Amygdala (tissue), 56 donors: ENCODE results near the gene NUPR1.
"Not testable (repeated sequence)": the region's sequence is repeated elsewhere in the genome, so short reads cannot be mapped to it uniquely, and the experiment has no call there.

ENCODE experiments used
- DNase-seq, 56 donors: peaks; one replicate each; lab custom pipeline; 2025; lab: John Stamatoyannopoulos, UW

The NUPR1 gene

GRCh38 chr16:28501258-28502232, 37.2 kb downstream of the NUPR1 start:
- DNase-seq = no peak

- not testable (repeated sequence) for DNase-seq
Observed at GRCh38 chr16:28500476-28501180, 38.1 kb downstream of the NUPR1 start.

GRCh38 chr16:28499854-28500253, 38.9 kb downstream of the NUPR1 start:
- DNase-seq = no peak

- no peak for DNase-seq
Observed at GRCh38 chr16:28498666-28499381, 40.0 kb downstream of the NUPR1 start.

GRCh38 chr16:28497861-28498599, 40.7 kb downstream of the NUPR1 start:
- DNase-seq = no peak

GRCh38 chr16:28497386-28497785, 41.4 kb downstream of the NUPR1 start:
- no peak for DNase-seq

GRCh38 chr16:28496844-28497243, 41.9 kb downstream of the NUPR1 start:
- no peak for DNase-seq

GRCh38 chr16:28495795-28496749, 42.7 kb downstream of the NUPR1 start:
- no peak for DNase-seq

- no peak for DNase-seq
Observed at GRCh38 chr16:28495098-28495793, 43.5 kb downstream of the NUPR1 start.

GRCh38 chr16:28494121-28494851, 44.5 kb downstream of the NUPR1 start, which contains the start of gene APOBR:
TSS of gene APOBR (plus strand) at chr16:28494643. CDS start at chr16:28494682, 39 bp downstream.
- peak in 19 of 56 donors; percentile 2 to 55 (median 14) for DNase-seq

- no peak for DNase-seq
Observed at GRCh38 chr16:28492511-28492910, 46.3 kb downstream of the NUPR1 start.

- peak; percentile 46 to 96 (median 88) for DNase-seq
Observed at GRCh38 chr16:28491970-28492474, 46.8 kb downstream of the NUPR1 start, which contains the start of gene CLN3. TSS of gene CLN3 (minus strand) at chr16:28492074. CDS start at chr16:28491759, 315 bp downstream.

GRCh38 chr16:28491230-28491969, 47.4 kb downstream of the NUPR1 start:
- DNase-seq = peak in 19 of 56 donors; percentile 16 to 76 (median 37)

GRCh38 chr16:28486266-28486665, 52.5 kb downstream of the NUPR1 start:
- DNase-seq = no peak

- not testable (repeated sequence) for DNase-seq
Observed at GRCh38 chr16:28483361-28483760, 55.4 kb downstream of the NUPR1 start.
